Measurements from ENCODE around the gene ALKBH4.
"Not testable (repeated sequence)": the region's sequence is repeated elsewhere in the genome, so short reads cannot be mapped to it uniquely, and the experiment has no call there.

The ALKBH4 gene, protein sequence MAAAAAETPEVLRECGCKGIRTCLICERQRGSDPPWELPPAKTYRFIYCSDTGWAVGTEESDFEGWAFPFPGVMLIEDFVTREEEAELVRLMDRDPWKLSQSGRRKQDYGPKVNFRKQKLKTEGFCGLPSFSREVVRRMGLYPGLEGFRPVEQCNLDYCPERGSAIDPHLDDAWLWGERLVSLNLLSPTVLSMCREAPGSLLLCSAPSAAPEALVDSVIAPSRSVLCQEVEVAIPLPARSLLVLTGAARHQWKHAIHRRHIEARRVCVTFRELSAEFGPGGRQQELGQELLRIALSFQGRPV

DNA sequence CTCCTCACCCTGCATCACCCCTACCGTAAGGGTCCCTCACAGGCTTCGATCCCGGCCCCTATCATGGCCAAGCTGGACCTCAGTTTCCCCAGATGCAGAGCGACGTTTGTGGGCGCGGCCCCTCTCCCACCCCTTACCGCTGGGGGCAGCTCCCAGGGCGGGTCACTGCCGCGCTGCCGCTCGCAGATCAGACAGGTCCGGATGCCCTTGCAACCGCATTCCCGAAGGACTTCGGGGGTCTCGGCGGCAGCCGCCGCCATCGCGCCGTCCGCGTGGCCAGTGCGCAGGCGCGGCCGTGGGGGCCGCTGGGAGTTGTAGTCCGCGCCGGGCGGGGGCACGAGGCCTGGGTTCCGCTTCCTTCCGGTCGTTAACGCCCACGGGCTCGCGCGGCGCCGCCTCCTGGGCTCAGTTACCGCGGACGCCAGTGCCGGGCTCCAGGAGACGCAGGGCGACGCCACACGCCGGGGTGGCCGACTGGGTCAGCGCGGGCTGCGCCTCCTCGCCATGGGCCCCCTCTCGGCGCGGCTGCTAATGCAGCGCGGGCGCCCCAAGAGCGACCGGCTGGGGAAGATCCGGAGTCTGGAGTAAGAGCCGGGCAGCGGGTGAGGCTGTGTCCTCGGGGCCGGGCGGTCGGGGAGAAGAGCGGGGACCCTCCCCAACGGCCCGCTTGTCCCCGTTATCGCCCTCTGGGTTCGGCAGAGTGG lies at the start of gene ALKBH4, which contains the start of gene LRWD1:
TSS of gene ALKBH4 (minus strand) at position 287 of the 704 bp plus-strand sequence. CDS start at position 260, 27 bp downstream.
TSS of gene LRWD1 (plus strand) at position 408 of the 704 bp plus-strand sequence. CDS start at position 505, 97 bp downstream.
- peak; percentile 91 to 96 (median 92) for DNase-seq (ENCODE audit: low read depth in 3 of 3)

DNA sequence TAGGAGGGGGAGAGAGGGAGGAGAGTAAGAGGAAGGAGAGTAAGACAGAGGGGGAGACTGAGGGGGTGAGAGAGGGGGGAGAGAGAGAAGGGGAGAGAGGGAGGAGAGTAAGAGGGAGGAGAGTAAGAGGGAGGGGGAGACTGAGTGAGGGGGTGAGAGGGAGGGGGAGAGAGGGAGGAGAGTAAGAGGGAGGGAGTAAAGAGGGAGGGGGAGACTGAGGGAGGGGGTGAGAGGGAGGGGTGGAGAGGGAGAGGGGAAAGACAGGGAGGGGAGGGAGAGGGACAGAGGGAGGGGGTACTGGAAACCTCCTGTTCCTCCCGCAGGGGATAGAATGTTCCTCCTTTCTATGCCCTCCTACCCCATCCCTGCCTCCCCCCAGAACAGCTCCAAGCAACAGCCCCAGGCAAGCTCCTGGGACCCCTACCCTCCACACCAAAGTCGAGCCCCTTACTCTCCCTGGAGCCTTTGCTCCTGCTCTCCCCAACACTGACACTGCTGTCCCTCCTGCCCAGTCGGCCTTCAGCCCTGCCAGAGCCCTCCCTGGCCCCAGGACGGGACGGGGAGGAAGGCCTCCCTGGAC lies 48.1 kb upstream of the ALKBH4 start:
- not testable (repeated sequence) for DNase-seq (ENCODE audit: low read depth in 3 of 3)

DNA sequence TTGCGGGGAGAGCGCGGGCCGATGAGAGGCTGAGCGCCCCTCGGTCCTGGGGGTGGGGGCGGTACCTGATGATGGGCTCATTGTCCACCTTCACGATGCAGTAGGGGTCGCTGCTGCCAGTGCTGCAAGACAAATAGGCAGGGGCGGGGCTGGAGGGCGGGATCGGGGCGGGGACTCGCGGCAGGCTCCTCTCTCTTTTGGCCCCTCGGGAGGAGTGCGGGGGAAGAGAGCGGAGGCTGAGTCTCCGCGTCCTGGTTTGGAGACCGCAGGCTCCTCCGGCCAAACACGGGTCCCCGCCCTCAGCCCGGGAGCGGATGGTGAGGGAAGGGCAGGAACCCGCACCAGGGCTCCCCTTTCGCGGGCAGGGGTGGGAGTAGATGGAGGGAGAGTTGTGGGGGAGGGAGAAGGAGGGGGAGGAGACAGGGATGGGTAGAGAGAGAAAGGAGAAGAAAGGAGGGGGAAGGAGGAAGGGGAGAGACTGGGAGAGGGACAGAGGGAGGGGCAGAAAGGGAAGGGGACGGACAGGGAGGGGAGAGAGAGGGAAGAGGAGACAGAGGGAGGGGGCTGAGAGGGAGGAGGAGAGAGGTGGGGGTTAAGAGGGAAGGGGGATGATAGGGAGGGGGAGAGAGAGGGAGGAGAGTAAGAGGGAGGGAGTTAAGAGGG lies 47.3 kb upstream of the ALKBH4 start:
- DNase-seq (ENCODE audit: low read depth in 3 of 3), result not testable (repeated sequence)

DNA sequence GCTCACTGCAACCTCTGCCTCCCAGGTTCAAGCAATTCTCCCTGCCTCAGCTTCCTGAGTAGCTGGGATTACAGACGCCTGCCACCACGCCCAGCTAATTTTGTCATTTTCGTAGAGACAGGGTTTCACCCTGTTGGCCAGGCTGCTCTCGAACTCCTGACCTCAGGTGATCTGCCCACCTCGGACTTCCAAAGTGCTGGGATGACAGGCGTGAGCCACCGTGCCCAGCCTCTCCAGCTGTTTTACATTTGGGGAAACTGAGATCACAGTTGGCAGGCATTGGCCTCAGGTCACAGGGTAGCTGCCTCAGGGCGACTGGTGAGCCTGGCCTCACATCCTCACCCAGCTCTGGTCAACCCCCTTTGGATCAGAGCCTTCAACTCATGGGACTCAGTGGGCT lies 45.9 kb upstream of the ALKBH4 start:
- not testable (repeated sequence) for DNase-seq (ENCODE audit: low read depth in 3 of 3)

DNA sequence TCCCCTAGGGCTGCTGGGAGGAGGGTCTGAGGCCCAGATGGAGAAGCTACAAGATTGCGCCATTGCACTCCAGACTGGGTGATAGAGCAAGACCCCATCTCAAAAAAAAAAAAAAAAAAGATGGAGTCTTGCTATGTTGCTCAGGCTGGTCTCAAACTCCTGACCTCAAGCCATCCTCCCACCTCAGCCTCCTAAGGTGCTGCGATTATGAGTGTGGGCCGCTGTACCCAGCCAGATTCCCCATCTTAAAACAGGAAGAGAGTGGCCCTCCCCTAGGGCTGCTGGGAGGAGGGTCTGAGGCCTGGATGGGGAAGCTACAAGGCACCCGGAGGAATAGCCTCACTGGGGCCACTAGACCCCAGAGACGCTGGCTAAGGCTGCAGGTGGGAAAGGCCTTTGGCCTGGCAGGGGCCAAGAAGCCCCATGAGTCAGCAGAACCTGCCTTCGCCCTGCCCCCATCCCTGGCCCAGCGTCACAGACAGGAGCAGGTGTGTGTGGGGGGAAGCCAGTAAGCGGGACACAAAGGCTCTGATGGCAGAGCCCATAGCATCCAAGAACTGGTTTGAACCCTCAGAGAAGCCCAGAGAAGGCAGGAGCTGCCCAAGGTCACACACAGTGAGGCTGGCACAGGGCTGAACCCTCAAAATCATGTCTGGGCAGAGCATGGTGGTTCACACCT lies 42.9 kb upstream of the ALKBH4 start:
- not testable (repeated sequence) for DNase-seq (ENCODE audit: low read depth in 3 of 3)

DNA sequence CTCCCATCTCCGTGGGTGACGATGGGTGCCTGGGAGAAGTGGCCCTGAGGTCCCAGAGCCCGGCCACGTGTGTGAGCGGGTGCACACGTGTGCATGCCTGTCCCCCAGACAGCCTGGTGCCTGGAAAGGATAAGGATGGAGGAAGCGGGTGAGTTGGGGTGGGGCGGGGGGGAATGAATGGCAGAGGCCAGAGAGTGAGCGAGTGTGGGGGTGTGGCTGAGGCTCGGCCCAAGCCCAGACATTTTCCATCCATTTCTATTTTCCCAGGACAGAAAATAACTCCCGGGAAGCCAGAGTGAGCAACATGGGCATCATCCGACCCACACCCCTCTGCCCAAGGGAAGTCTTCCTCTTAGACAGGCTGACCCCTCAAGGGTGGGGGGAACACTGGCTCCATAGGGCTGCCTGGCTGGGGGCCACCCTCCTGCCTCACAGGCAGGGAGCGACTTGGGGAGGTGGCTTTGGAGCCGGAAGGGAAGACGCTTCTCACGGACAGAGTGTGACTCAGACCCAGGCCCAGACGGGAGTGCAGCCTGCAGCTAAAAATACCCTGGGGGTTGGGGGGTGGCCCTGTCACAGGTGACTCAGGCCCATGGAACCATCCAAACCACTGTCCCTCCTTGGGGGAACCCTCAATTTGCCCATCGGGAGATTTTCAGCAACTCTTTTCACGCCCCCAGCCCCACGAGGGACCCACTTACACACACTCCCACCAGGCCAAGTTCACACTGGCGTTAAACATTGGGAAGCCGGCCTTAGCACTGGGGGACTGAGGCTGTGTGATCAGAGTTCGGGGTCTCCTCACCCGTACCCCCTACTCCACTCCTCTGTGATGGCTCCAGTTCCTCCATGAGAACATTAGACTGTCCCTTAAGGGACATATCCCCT lies 40.9 kb upstream of the ALKBH4 start:
- DNase-seq (ENCODE audit: low read depth in 3 of 3), result not testable (repeated sequence)

DNA sequence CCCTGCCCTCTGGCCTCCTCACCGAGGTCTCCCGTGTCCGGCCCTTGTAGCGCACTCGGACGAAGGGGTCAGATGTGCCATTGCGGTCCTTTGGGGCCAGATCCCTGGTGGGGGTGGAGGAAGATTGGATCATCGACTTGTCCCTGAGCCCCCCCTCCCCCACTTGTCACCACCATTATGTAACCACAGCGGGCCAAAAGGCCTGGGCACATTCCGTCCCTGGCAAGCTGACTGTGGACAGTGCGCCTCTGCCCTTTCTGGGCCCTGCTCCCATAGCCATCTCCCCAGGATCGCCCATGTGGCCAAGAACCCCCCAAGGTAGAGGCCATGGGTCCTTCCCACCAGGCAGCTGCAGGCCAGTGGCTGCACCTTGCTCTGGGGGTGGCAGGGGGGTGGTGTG lies 38.5 kb upstream of the ALKBH4 start:
- not testable (repeated sequence) for DNase-seq (ENCODE audit: low read depth in 3 of 3)

DNA sequence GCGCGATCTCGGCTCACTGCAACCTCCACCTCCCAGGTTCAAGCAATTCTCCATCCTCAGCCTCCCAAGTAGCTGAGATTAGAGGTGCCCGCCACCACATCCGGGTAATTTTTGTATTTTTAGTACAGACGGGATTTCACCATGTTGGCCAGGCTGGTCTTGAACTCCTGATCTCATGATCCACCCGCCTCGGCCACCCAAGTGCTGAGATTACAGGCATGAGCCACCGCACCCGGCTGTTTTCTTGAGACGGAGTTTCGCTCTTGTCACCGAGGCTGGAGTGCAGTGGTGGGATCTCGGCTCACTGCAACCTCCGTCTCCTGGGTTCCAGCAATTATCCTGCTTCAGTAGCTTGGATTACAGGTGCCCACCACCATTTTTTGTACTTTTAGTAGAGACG lies 33.7 kb upstream of the ALKBH4 start:
- not testable (repeated sequence) for DNase-seq (ENCODE audit: low read depth in 3 of 3)

DNA sequence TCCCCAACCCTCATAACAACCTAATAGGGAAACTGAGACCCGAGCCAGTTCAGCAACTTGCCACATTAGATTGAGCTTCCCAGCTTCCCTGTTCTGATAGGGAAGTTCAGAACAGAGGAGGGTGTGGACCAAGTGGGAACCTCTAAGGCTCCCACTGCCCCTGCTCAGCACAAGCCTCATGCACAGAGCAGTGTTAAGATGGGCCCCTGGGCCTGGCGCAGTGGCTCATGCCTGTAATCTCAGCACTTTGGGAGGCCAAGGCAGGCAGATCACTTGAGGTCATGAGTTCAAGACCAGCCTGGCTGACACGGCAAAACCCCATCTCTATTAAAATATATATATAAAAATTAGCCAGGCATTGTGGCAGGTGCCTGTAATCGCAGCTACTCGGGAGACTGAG lies 32.6 kb upstream of the ALKBH4 start:
- DNase-seq (ENCODE audit: low read depth in 3 of 3), result not testable (repeated sequence)

DNA sequence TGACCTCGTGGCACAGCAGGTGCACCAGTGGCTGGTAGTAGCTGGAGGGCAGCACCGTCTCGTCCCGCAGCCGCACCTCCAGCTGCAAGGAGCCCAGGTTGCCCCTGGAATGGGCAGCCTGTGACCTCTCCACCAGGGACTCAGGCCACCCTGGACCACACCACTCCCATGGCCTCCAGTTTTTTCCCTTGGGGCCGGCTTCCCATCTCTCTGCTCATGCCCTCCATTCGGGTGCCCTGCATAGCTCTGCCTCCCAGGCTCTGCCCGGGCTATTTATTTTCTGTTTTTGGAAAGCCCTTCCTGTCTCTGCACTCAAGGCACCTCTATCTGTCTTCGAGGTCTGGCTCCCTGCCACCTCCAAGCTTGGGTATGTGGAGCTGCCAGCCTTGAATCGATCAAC lies 32.2 kb upstream of the ALKBH4 start:
- DNase-seq (ENCODE audit: low read depth in 3 of 3), result not testable (repeated sequence)

DNA sequence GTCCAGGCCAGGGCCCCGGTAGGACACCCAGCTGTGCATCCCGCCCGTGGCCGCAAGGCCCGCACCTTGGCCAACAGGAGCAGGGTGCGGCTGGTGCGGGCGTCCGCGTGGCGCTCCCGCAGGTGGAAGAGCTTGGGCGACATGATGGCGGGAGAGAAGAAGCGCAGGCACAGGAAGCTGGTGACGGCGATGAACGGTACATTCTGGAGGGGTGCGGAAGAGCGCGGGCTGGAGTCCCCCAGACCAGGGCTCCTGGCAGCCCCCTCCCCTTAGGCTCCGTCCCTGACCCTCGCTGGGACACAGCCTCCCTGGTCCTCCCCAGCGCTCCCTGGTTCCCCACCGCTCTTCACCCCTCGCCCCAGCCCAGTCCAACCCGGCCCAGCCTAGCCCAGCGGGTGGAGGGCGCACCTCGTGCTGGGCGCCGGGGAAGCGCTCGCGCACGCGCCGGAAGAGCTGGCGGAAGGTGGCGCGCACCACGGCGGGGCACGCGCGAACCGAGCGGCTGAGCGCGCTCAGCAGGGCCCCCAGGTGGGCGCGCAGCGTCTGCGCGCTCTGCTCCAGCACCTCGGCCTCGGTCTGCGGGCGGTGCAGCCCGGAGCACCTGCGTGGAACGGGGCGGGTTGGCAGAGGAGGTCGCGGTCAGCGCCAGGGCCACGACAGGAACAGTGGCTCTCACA lies 29.9 kb upstream of the ALKBH4 start:
- not testable (repeated sequence) for DNase-seq (ENCODE audit: low read depth in 3 of 3)

DNA sequence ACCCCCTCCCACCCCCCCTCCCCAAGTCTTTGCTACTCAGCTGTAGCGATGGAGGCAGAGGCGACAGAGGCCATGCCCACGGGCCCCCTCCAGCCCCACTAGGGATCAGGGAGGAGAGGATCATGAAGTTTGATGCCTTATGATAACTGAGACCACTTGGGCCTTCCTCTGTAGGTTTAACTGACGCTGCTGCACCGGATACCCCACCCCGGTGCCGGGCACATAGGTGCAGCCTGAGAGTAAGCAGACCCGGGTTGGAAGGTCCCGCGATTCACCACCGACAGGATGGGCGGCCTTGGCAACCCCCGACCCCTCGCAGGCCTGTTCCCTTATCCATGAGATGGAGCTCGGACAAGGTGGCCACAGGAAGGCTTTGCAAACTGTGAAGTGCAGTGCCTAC lies 29.4 kb upstream of the ALKBH4 start:
- DNase-seq (ENCODE audit: low read depth in 3 of 3), result not testable (repeated sequence)

DNA sequence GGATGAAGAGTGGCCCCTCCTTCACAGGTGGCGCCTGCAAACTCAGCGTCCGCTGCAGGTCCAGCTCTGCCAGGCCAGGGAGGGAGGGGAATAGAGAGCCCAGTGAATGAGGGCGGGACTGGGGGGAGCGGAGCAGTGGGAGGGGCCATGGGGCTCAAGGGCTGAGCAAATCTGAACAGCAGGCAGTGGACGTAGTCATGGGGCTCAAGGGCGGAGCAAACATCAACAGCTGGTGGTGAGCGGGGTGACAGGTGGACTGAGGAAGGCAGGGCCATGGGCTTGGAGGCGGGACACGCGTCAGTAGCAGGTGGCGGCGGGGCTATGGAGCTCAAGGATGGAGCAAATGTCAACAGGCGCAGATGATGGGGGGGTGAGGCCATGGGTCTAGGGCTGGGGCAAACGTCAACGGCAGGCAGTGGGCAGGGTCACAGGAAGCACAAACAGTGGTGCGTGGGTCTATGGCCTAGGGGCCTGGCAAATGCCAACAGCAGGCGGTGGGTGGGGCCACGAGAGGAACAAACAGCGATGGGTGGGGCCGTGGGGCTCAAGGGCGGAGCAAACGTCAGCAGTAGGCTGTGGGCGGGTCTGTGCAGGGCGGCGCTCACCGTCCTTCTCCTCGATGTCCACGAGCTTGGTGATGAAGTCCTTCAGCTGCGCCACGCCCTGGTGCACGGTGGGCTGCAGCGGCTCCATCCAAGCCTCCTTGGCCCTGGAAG lies 28.7 kb upstream of the ALKBH4 start:
- DNase-seq (ENCODE audit: low read depth in 3 of 3), result not testable (repeated sequence)

DNA sequence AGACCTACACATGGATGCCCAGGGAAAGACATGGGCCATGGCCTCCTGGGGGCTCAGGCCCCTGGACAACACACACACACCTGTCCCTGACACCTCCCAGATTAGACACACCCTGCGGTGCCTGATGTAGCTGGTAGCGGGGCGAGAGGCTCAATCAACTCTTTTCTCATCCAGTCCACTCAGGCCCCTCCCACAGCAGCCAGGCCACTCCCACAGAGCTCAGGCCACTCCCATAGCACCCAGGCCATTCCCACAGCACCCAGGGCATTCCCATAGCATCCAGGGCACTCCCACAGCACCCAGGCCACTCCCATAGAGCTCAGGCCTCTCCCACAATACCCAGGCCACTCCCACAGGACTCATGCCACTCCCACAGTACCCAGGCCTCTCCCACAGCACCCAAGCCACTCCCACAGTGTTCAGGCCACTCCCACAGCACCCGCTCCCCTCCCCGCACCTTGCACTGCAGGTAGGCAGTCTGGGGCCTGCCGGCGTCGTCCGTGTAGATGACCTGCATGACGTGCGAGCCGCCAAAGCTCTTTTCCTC lies 25.9 kb upstream of the ALKBH4 start:
- DNase-seq (ENCODE audit: low read depth in 3 of 3), result peak in 2 of 3 donors; percentile 35 to 62

DNA sequence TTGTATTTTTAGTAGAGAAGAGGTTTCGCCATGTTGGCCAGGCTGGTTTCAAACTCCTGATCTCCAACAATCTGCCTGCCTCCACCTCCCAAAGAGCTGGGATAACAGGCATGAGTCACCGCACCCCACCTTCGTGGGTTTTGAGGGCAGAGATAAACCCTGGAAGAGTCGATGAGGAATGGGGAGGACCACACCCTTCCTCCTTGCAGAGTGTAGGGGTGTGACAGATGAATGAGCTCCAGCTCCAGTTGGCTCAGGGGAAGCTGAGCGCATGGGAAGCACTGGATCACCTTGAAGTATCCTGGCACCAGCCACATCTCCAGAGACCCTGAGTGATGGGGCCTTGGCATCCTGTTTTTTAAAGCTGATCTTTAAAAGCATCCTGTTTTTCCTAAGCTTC lies 19.7 kb upstream of the ALKBH4 start:
- DNase-seq (ENCODE audit: low read depth in 3 of 3), result not testable (repeated sequence)

DNA sequence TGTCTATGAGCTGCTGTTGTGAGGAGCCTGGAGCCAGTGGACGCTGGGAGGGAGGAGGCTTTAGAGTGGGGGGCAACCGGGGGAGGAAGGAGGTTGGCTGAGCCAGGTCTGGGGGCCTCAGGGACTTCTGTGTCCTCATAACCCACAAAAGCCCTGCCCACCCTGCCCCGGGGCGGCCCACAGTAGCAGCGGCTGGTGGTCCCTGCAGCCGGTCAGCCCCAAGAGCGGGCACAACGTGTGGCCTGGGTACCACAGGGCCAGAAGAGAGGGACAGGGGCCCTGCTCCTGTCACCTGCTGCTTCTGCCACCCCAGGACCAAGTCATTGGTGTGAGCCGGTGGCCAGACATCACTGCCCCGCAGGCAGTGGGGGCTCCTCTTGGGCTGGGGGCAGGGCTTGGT lies 17.3 kb upstream of the ALKBH4 start:
- DNase-seq (ENCODE audit: low read depth in 3 of 3), result not testable (repeated sequence)

DNA sequence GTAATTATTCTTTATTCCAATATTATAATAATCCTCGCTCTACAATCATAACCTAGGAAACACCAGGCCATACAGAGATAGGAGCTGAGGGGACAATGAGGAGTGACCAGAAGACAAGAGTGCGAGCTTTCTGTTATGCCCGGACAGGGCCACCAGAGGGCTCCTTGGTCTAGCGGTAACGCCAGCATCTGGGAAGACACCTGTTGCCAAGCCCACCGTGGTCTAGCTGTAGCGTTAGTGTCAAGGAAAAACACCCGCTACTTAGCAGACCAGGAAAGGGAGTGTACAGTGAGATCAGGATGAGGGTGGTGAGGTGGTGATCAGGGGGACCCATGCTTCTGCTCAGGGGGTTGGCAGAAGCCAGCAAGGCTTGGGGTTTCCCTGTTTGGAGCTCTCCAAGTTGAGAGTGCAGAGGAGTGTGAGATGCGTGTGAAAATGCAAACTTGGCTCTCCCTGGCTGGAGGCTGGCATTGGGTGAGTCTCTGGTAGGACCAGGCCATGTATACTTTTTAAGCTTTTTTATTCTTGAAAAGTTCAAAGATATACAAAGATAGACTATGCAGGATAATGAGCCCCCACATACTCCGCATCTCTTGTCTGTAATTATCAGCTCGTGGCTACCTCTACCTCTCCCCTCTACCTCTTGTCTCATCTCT lies 15.4 kb upstream of the ALKBH4 start:
- DNase-seq (ENCODE audit: low read depth in 3 of 3), result not testable (repeated sequence)

DNA sequence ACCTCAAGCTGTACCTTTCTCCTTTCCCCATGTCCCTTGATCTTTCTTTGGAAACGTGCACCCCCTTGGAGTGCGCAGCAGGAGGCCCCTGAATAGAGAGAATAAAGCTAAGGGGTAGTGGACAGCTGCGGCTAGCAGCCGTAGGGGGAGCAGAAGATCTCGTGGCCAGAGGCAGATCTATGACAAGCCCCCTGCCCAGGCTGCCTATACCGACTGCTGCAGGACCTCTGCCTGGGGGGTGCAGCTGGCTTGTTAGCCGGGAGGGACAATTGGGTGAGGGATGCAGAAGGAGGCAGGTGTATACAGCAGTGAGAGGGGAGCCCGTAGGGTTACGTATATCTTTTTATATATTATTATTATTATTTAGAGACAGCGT lies 14.5 kb upstream of the ALKBH4 start:
- not testable (repeated sequence) for DNase-seq (ENCODE audit: low read depth in 3 of 3)

Data from stimulated activated CD4-positive, alpha-beta T cell treated with anti-CD3 and anti-CD28 coated beads, TNF-alpha, amount 100 ng/mL, for 48 hours (primary cell).